Tibial nerve (tissue), 3 donors: Measurements from ENCODE around the gene TRIML2.

Source experiments
- CTCF ChIP-seq, 5 experiments: fragments of 200-600 bp in 3 of 5; fragments of 450-650 bp in 2 of 5; sonication (generic) in 3 of 5; IDR thresholded peaks; one replicate each; pipeline ENCODE4 v1.5.1; 2016 to 2019; ENCODE audit warnings: antibody characterized with exemption in 5 of 5, mild to moderate bottlenecking in 3 of 5, moderate library complexity in 2 of 5
- POLR2A ChIP-seq, 2 donors: fragments of 450-650 bp; IDR thresholded peaks; one replicate each; pipeline ENCODE4 v1.6.1; 2017; ENCODE audit warnings: antibody characterized with exemption in 2 of 2, mild to moderate bottlenecking in 2 of 2, moderate library complexity in 2 of 2

GRCh38 chr4:188121530-188121929 lies 12.1 kb upstream of the TRIML2 start:
- no peak for TF ChIP-seq POLR2A (IDR thresholded peaks at IDR 0.05)
- TF ChIP-seq CTCF (IDR thresholded peaks at IDR 0.05) = no peak
